Measurements from ENCODE around the gene ZNF3.

ZNF3 gene

GRCh38 chr7:100099452-100099851, 17.9 kb upstream of the ZNF3 start:
- peaks cover 59% of the 10 kb centered on the region for H3K79me2 ChIP-seq (ENCODE audit: low read length)
- TF ChIP-seq CTCF (IDR thresholded peaks at IDR 0.05; ENCODE audit: low read depth, low read length) (no peak), EZH2phosphoT487 (IDR thresholded peaks at IDR 0.05; ENCODE audit: low read depth) (no peak)
- H2AFZ ChIP-seq (ENCODE audit: low read depth, low read length) = no peak overlapping the region
- peaks cover 48% of the 10 kb centered on the region for H3K36me3 ChIP-seq (replicated peaks; ENCODE audit: low read depth, low read length)
- peak overlapping the region; percentile 90 for H3K4me3 ChIP-seq (ENCODE audit: low read length)
- peaks cover 34% of the 10 kb centered on the region for H4K20me1 ChIP-seq (ENCODE audit: insufficient read depth, low read length)
- peak overlapping the region; percentile 77 for H3K4me2 ChIP-seq (ENCODE audit: low read length)
- peak overlapping the region; percentile 90; the same call in 1 of the 2 replicates for H3K27ac ChIP-seq (ENCODE audit: low read length)
- H3K4me1 ChIP-seq (ENCODE audit: low read length) = peaks cover 12% of the 10 kb centered on the region
- H3K9me3 ChIP-seq (ENCODE audit: insufficient read depth, low read length) = no peaks in the 10 kb centered on the region
- H3K27me3 ChIP-seq (ENCODE audit: low read depth, low read length) = no peaks in the 10 kb centered on the region
- H3K9ac ChIP-seq (ENCODE audit: low read length) = peak overlapping the region; percentile 99; the same call in 1 of the 2 replicates

GRCh38 chr7:100098913-100099312, 17.4 kb upstream of the ZNF3 start:
- no peaks in the 10 kb centered on the region for H3K27me3 ChIP-seq (ENCODE audit: low read depth, low read length)
- no peak overlapping the region for H2AFZ ChIP-seq (ENCODE audit: low read depth, low read length)
- no peaks in the 10 kb centered on the region for H3K9me3 ChIP-seq (ENCODE audit: insufficient read depth, low read length)
- H3K4me2 ChIP-seq (ENCODE audit: low read length) = no peak overlapping the region
- TF ChIP-seq EZH2phosphoT487 (IDR thresholded peaks at IDR 0.05; ENCODE audit: low read depth) (no peak), CTCF (IDR thresholded peaks at IDR 0.05; ENCODE audit: low read depth, low read length) (no peak)
- H3K9ac ChIP-seq (ENCODE audit: low read length) = no peak overlapping the region
- H3K79me2 ChIP-seq (ENCODE audit: low read length) = peaks cover 59% of the 10 kb centered on the region
- peaks cover 12% of the 10 kb centered on the region for H3K4me1 ChIP-seq (ENCODE audit: low read length)
- peaks cover 34% of the 10 kb centered on the region for H4K20me1 ChIP-seq (ENCODE audit: insufficient read depth, low read length)
- peaks cover 54% of the 10 kb centered on the region for H3K36me3 ChIP-seq (replicated peaks; ENCODE audit: low read depth, low read length)
- H3K27ac ChIP-seq (ENCODE audit: low read length) = no peak overlapping the region
- no peak overlapping the region for H3K4me3 ChIP-seq (ENCODE audit: low read length)

GRCh38 chr7:100095704-100096103, 14.2 kb upstream of the ZNF3 start:
- Histone ChIP-seq H3K27ac (ENCODE audit: low read length) (no peak overlapping the region), H3K4me2 (ENCODE audit: low read length) (no peak overlapping the region), H3K9me3 (ENCODE audit: insufficient read depth, low read length) (no peaks in the 10 kb centered on the region), H3K36me3 (replicated peaks; ENCODE audit: low read depth, low read length) (peaks cover 85% of the 10 kb centered on the region), H3K9ac (ENCODE audit: low read length) (no peak overlapping the region), H3K27me3 (ENCODE audit: low read depth, low read length) (no peaks in the 10 kb centered on the region), H4K20me1 (ENCODE audit: insufficient read depth, low read length) (peaks cover 40% of the 10 kb centered on the region), H2AFZ (ENCODE audit: low read depth, low read length) (no peak overlapping the region), H3K4me3 (ENCODE audit: low read length) (no peak overlapping the region), H3K79me2 (ENCODE audit: low read length) (peaks cover 46% of the 10 kb centered on the region), H3K4me1 (ENCODE audit: low read length) (peaks cover 7% of the 10 kb centered on the region)
- TF ChIP-seq EZH2phosphoT487 (IDR thresholded peaks at IDR 0.05; ENCODE audit: low read depth) = no peak
- TF ChIP-seq CTCF (IDR thresholded peaks at IDR 0.05; ENCODE audit: low read depth, low read length) = no peak

DNA sequence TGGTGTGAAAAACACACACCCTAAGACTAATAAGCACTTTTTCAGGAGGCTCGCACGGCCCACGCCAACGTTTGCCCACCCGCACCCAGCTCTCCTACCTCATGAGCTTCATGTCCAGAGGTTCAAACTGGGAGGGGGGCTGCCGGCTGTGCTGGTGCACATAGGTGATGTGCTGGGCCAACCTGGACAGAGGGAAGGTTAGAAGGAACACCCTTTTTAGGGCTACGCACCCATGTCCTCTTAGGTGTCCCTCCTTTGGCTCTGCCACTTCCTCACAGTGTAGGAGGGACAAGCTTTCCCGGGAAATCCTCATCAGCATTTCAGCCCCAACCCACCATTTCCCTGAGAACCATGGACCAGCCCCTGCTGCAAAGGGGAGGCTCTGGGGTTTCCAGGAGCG, 13.8 kb upstream of the ZNF3 start:
- H3K4me1 ChIP-seq (ENCODE audit: low read length) = peaks cover 7% of the 10 kb centered on the region
- no peak overlapping the region for H3K9ac ChIP-seq (ENCODE audit: low read length)
- H3K4me3 ChIP-seq (ENCODE audit: low read length) = no peak overlapping the region
- H2AFZ ChIP-seq (ENCODE audit: low read depth, low read length) = no peak overlapping the region
- H3K36me3 ChIP-seq (replicated peaks; ENCODE audit: low read depth, low read length) = peaks cover 85% of the 10 kb centered on the region
- H3K4me2 ChIP-seq (ENCODE audit: low read length) = no peak overlapping the region
- no peaks in the 10 kb centered on the region for H3K9me3 ChIP-seq (ENCODE audit: insufficient read depth, low read length)
- no peak overlapping the region for H3K27ac ChIP-seq (ENCODE audit: low read length)
- no peak for TF ChIP-seq CTCF (IDR thresholded peaks at IDR 0.05; ENCODE audit: low read depth, low read length)
- no peak for TF ChIP-seq EZH2phosphoT487 (IDR thresholded peaks at IDR 0.05; ENCODE audit: low read depth)
- H3K27me3 ChIP-seq (ENCODE audit: low read depth, low read length) = no peaks in the 10 kb centered on the region
- H3K79me2 ChIP-seq (ENCODE audit: low read length) = peaks cover 42% of the 10 kb centered on the region
- H4K20me1 ChIP-seq (ENCODE audit: insufficient read depth, low read length) = peaks cover 38% of the 10 kb centered on the region

Measured in OCI-LY3 (cell line).